ENCODE measurements around the gene TTC21B. TPM values are rescaled to one million over a fixed set of nuclear protein-coding genes. Genes with fewer than 3 reads are reported as not detected.

The TTC21B gene
- total and polyA plus RNA-seq, 5 donors from 2014 or later, result 5.1 to 31.2 (median 6.7) TPM

DNA sequence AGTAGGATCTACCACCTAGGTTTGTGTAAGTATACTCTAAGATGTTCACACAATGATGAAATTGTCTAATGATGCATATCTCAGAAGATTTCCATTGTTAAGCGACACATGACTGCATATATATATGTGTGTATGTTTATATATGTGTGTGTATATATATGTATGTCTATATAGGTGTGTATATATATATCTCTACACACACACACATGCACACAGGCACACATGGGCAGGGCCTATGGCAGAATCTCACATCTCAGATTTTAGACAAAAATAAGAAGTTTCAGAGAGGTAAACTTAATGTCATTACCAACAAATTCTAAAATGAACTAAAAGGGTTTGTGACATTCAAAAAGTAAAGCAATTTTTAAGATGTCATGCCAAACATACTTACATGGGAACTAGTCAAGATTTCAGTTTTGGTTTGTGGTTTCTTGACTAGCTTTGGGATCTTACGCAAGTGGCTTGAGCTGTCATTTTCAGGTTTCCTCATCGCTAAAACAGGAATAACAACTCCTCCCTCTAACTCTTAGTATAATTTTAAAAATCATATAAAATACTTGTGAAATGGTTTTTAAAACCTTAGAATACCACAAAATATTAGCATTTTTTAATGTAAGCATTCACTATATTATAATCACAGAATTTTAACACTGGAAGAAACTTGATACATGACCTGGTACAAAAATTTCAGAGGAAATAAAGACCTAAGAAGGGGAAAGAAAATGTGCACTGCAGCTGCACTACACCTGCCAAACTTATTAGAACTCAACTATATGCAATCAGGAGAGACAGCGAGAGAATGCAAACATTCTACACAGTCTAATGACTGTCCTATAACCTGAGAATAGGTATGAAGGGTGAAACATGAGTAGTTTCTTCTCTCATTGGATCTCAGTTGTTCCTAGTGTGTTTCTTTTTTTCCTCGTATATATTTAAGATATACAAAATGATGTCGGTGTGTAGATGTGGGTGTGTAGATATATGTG is 75.7 kb downstream of the TTC21B start:
- DNase-seq, result peak in 1 of 3 donors; percentile 44

DNA sequence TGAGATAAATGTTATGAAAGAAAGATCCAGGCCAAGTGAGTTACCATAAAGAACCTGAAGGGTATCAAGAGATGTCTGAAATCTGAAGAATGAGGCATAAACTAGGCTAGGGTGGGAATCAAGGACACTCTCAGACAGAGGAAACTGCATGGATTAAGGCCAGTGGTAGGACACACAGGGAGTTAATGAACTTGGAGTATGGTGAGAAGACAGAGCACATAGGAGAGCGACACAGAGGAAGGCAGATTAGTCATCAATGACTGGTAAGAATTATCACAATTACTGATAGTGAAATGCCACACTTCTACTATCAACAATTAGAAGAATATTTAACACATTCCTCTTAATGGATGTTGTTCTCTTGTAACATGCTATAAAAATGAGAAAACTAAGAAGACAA is 76.9 kb downstream of the TTC21B start:
- Histone ChIP-seq H3K27ac (ENCODE audit: insufficient read depth, low read length, poor library complexity, severe bottlenecking) (no peak overlapping the region), H3K4me1 (ENCODE audit: control insufficient read depth, insufficient read depth, low read length, poor library complexity, severe bottlenecking) (peaks cover 10% of the 10 kb centered on the region), H3K4me3 (ENCODE audit: low read depth, low read length) (no peak overlapping the region), H3K9me3 (ENCODE audit: control insufficient read depth in 2 of 2, low read length in 2 of 2) (no peaks in the 10 kb centered on the region), H3K27me3 (ENCODE audit: control insufficient read depth, insufficient read depth, low read length) (no peaks in the 10 kb centered on the region), H3K36me3 (ENCODE audit: control insufficient read depth, insufficient read depth, low read length) (peaks cover 9% of the 10 kb centered on the region)
- no peaks in the 10 kb centered on the region for H3K27me3 Mint-ChIP-seq
- peak overlapping the region; percentile 77 to 80 (median 78) for H3K27ac Mint-ChIP-seq
- H3K9me3 Mint-ChIP-seq, result no peaks in the 10 kb centered on the region
- ATAC-seq (ENCODE audit: low read depth in 2 of 2) (no peak), DNase-seq (no peak)
- peaks cover 6 to 27% (median 15%) of the 10 kb centered on the region in 4 donors for H3K4me1 Mint-ChIP-seq
- H3K36me3 Mint-ChIP-seq, result peaks cover 13% of the 10 kb centered on the region
- H3K4me3 Mint-ChIP-seq, result no peak overlapping the region

More for the DNA sequence above, 75.7 kb downstream of the TTC21B start:
- peaks cover 6% of the 10 kb centered on the region for H3K36me3 Mint-ChIP-seq
- H3K9me3 ChIP-seq (ENCODE audit: control insufficient read depth in 2 of 2, low read length in 2 of 2), result no peaks in the 10 kb centered on the region
- no peak overlapping the region for H3K27ac ChIP-seq (ENCODE audit: insufficient read depth, low read length, poor library complexity, severe bottlenecking)
- no peaks in the 10 kb centered on the region for H3K9me3 Mint-ChIP-seq
- H3K4me3 Mint-ChIP-seq, result no peak overlapping the region
- H3K4me3 ChIP-seq (ENCODE audit: low read depth, low read length), result no peak overlapping the region
- H3K27me3 Mint-ChIP-seq, result no peaks in the 10 kb centered on the region
- peaks cover 6 to 27% (median 15%) of the 10 kb centered on the region in 4 donors for H3K4me1 Mint-ChIP-seq
- H3K36me3 ChIP-seq (ENCODE audit: control insufficient read depth, insufficient read depth, low read length), result peaks cover 14% of the 10 kb centered on the region
- H3K27ac Mint-ChIP-seq, result peak overlapping the region in 2 of 3 donors; percentile 57 to 80
- no peak for ATAC-seq (ENCODE audit: low read depth in 2 of 2)
- H3K4me1 ChIP-seq (ENCODE audit: control insufficient read depth, insufficient read depth, low read length, poor library complexity, severe bottlenecking), result peaks cover 10% of the 10 kb centered on the region
- no peaks in the 10 kb centered on the region for H3K27me3 ChIP-seq (ENCODE audit: control insufficient read depth, insufficient read depth, low read length)

DNA sequence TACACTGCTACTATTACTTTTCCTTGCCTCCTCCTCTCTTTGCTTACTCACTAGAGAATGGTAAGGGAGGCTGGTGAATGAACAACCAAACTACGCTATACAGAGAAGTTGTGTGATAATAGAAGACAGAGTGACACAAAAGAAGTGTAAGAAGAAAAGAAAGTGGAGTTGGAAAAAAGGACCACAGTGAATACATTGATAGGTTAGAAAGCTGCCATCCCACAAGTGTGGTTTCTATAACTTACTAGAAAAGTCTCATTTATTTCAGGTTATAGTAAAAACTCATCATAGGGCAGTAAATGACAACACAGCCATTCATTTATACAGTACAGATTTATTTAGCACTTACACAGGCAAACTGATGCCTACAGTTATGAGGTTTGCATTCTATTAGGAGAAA is 77.3 kb downstream of the TTC21B start:
- H3K9me3 Mint-ChIP-seq, result no peaks in the 10 kb centered on the region
- H3K27ac Mint-ChIP-seq, result peak overlapping the region; percentile 77 to 80 (median 78)

DNA sequence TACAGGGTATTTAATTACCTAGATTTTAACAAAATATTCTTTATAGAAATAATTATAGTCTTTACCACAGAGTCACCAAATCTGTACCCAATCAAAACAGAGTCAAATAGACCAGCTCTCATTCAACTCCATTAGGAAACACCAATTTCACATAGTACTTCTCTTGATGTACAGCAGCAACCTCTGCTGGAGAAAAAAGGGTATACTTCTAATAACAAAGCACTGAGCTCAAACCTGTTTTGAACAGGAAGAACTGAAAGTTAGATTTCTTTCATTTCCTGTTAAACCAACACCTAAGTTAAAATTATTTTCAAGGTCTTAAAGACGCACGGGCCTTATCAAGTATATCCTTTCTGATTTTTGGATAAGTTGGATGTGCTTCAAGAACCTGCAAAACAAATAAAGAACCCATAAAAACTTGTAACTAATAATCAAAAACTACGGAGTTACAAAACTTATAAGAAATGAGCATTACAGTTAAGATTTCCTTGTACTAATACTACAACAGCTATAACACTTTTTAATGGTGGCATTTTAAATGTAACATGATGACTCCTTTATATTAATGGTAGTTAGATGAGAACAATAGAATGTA is 79.0 kb downstream of the TTC21B start:
- Mint-ChIP-seq H3K36me3 (peaks cover 21% of the 10 kb centered on the region), H3K27me3 (no peaks in the 10 kb centered on the region), H3K27ac (peak overlapping the region; percentile 67 to 83 (median 72)), H3K9me3 (no peaks in the 10 kb centered on the region), H3K4me1 (peaks cover 6 to 27% (median 15%) of the 10 kb centered on the region in 4 donors), H3K4me3 (peak overlapping the region in 3 of 4 donors; percentile 4 to 46 (median 22))
- Histone ChIP-seq H3K27me3 (ENCODE audit: control insufficient read depth, insufficient read depth, low read length) (no peaks in the 10 kb centered on the region), H3K36me3 (ENCODE audit: control insufficient read depth, insufficient read depth, low read length) (peaks cover 2% of the 10 kb centered on the region), H3K9me3 (ENCODE audit: control insufficient read depth in 2 of 2, low read length in 2 of 2) (no peaks in the 10 kb centered on the region), H3K4me1 (ENCODE audit: control insufficient read depth, insufficient read depth, low read length, poor library complexity, severe bottlenecking) (peaks cover 10% of the 10 kb centered on the region), H3K4me3 (ENCODE audit: low read depth, low read length) (peak overlapping the region; percentile 53), H3K27ac (ENCODE audit: insufficient read depth, low read length, poor library complexity, severe bottlenecking) (peak overlapping the region; percentile 55)
- DNase-seq (peak in 2 of 3 donors; percentile 69 to 88), ATAC-seq (ENCODE audit: low read depth in 2 of 2) (peak; percentile 93 to 96)

More for the DNA sequence above, 77.3 kb downstream of the TTC21B start:
- no peaks in the 10 kb centered on the region for H3K27me3 Mint-ChIP-seq
- no peak for DNase-seq
- H3K4me1 Mint-ChIP-seq, result peaks cover 6 to 27% (median 15%) of the 10 kb centered on the region in 4 donors
- Histone ChIP-seq H3K4me1 (ENCODE audit: control insufficient read depth, insufficient read depth, low read length, poor library complexity, severe bottlenecking) (peaks cover 10% of the 10 kb centered on the region), H3K27me3 (ENCODE audit: control insufficient read depth, insufficient read depth, low read length) (no peaks in the 10 kb centered on the region), H3K4me3 (ENCODE audit: low read depth, low read length) (no peak overlapping the region), H3K9me3 (ENCODE audit: control insufficient read depth in 2 of 2, low read length in 2 of 2) (no peaks in the 10 kb centered on the region), H3K36me3 (ENCODE audit: control insufficient read depth, insufficient read depth, low read length) (peaks cover 7% of the 10 kb centered on the region), H3K27ac (ENCODE audit: insufficient read depth, low read length, poor library complexity, severe bottlenecking) (no peak overlapping the region)
- peaks cover 16% of the 10 kb centered on the region for H3K36me3 Mint-ChIP-seq
- no peak for ATAC-seq (ENCODE audit: low read depth in 2 of 2)
- H3K4me3 Mint-ChIP-seq, result no peak overlapping the region

DNA sequence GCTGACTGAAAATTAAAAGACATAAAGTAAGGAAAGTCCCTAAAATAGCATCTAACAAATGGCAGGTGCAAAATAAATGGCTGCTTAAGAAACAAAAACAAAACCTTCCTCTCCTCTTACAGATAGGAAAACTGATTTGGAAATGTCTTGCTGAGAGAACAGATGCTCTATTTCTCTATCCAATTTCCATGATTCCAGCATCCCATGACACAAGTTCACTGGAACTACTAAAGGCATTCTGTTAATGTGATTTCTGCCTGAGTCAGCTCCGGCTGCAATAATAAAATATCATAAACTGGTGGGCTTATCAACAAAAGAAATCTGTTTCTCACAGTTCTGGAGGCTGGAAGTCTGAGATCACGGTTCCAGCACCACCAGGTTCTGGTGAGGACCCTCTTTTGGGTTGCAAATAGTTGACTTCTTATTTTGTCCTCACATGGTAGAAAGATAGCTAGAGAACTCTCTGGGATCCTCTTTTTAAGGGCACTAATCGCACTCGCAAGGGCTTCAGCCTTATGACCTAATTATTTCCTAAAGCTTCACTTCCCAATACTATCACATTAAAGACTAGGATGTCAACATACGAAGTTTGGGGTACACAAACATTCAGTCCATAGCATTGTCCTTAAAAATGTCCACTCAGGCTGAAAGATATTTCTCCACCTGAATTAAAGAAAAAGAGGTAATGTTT is 81.3 kb downstream of the TTC21B start:
- Histone ChIP-seq H3K36me3 (ENCODE audit: control insufficient read depth, insufficient read depth, low read length) (no peaks in the 10 kb centered on the region), H3K4me1 (ENCODE audit: control insufficient read depth, insufficient read depth, low read length, poor library complexity, severe bottlenecking) (peaks cover 5% of the 10 kb centered on the region), H3K9me3 (ENCODE audit: control insufficient read depth in 2 of 2, low read length in 2 of 2) (no peaks in the 10 kb centered on the region), H3K27me3 (ENCODE audit: control insufficient read depth, insufficient read depth, low read length) (no peaks in the 10 kb centered on the region), H3K4me3 (ENCODE audit: low read depth, low read length) (no peak overlapping the region), H3K27ac (ENCODE audit: insufficient read depth, low read length, poor library complexity, severe bottlenecking) (no peak overlapping the region)
- DNase-seq, result no peak
- Mint-ChIP-seq H3K9me3 (no peaks in the 10 kb centered on the region), H3K27ac (peak overlapping the region in 2 of 3 donors; percentile 24 to 46), H3K27me3 (no peaks in the 10 kb centered on the region), H3K4me3 (no peak overlapping the region), H3K36me3 (peaks cover 21% of the 10 kb centered on the region), H3K4me1 (peaks cover 6 to 20% (median 10%) of the 10 kb centered on the region in 4 donors)
- ATAC-seq (ENCODE audit: low read depth in 2 of 2), result no peak

DNA sequence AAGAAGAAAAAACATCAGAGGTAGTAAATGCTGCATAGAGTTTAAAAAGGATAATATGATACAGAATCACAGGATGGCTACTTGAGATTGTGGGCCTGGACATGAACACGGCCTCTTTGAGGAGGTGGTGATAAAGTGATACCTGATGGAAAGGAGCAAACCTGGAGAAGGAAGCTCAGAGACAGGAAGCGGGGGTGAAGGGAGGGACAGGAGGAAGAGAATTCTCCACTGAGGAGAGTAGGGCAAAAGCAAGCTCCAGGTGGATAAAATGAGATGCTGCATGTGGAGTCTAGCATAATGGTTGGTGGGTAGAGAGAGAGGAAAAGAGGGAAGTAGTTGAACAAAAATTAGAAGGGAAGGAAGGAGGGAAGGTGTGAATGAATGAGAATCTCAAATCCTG is 82.6 kb downstream of the TTC21B start:
- DNase-seq (no peak), ATAC-seq (ENCODE audit: low read depth in 2 of 2) (no peak)
- no peak overlapping the region for H3K27ac ChIP-seq (ENCODE audit: insufficient read depth, low read length, poor library complexity, severe bottlenecking)
- peaks cover 5% of the 10 kb centered on the region for H3K4me1 ChIP-seq (ENCODE audit: control insufficient read depth, insufficient read depth, low read length, poor library complexity, severe bottlenecking)
- H3K27me3 ChIP-seq (ENCODE audit: control insufficient read depth, insufficient read depth, low read length), result no peaks in the 10 kb centered on the region
- H3K9me3 Mint-ChIP-seq, result no peaks in the 10 kb centered on the region
- H3K9me3 ChIP-seq (ENCODE audit: control insufficient read depth in 2 of 2, low read length in 2 of 2), result no peaks in the 10 kb centered on the region
- H3K36me3 Mint-ChIP-seq, result peaks cover 21% of the 10 kb centered on the region
- H3K4me1 Mint-ChIP-seq, result peaks cover 6 to 13% (median 8%) of the 10 kb centered on the region in 4 donors
- peak overlapping the region; percentile 24 to 49 (median 27) for H3K27ac Mint-ChIP-seq
- H3K4me3 ChIP-seq (ENCODE audit: low read depth, low read length), result no peak overlapping the region
- no peaks in the 10 kb centered on the region for H3K27me3 Mint-ChIP-seq
- H3K4me3 Mint-ChIP-seq, result no peak overlapping the region
- no peaks in the 10 kb centered on the region for H3K36me3 ChIP-seq (ENCODE audit: control insufficient read depth, insufficient read depth, low read length)

DNA sequence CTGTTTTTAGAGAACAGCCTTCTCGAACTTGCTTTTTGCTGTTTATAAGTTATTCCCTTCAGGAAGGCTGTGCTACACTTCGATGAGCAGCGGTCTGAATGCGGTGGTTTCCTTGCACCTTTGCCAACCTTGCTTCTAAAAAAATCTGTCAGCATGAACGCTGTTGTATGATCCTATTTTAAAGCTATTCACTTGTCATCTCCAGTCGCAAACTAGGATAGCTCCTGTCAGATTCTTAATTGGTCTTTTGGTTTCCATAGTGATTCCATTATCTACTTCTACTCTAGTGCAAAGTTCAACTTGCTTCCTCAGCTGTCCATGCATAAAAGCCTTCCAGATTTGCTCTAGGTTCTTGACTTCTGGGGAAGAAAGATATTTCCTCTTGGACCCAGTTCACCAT is 83.2 kb downstream of the TTC21B start:
- no peak for DNase-seq

More for the DNA sequence above, 83.2 kb downstream of the TTC21B start:
- no peaks in the 10 kb centered on the region for H3K9me3 ChIP-seq (ENCODE audit: control insufficient read depth in 2 of 2, low read length in 2 of 2)
- Mint-ChIP-seq H3K4me1 (peaks cover 6 to 10% (median 8%) of the 10 kb centered on the region in 4 donors), H3K9me3 (no peaks in the 10 kb centered on the region), H3K4me3 (no peak overlapping the region), H3K27me3 (no peaks in the 10 kb centered on the region), H3K27ac (peak overlapping the region in 1 of 3 donors; percentile 27), H3K36me3 (peaks cover 21% of the 10 kb centered on the region)
- H3K4me3 ChIP-seq (ENCODE audit: low read depth, low read length), result no peak overlapping the region
- H3K27ac ChIP-seq (ENCODE audit: insufficient read depth, low read length, poor library complexity, severe bottlenecking), result no peak overlapping the region
- H3K36me3 ChIP-seq (ENCODE audit: control insufficient read depth, insufficient read depth, low read length), result no peaks in the 10 kb centered on the region
- H3K4me1 ChIP-seq (ENCODE audit: control insufficient read depth, insufficient read depth, low read length, poor library complexity, severe bottlenecking), result peaks cover 5% of the 10 kb centered on the region
- H3K27me3 ChIP-seq (ENCODE audit: control insufficient read depth, insufficient read depth, low read length), result no peaks in the 10 kb centered on the region
- no peak for ATAC-seq (ENCODE audit: low read depth in 2 of 2)

Measured in CD4-positive, CD25-positive, alpha-beta regulatory T cell (primary cell).